NCI-H1105 (cell line): ENCODE measurements around the gene SMYD3.
"Not testable (repeated sequence)": the region's sequence is repeated elsewhere in the genome, so short reads cannot be mapped to it uniquely, and the experiment has no call there.

Experiments used
- DNase-seq: peaks from one replicate; lab custom pipeline; 2025; lab: John Stamatoyannopoulos, UW

SMYD3 gene

DNA sequence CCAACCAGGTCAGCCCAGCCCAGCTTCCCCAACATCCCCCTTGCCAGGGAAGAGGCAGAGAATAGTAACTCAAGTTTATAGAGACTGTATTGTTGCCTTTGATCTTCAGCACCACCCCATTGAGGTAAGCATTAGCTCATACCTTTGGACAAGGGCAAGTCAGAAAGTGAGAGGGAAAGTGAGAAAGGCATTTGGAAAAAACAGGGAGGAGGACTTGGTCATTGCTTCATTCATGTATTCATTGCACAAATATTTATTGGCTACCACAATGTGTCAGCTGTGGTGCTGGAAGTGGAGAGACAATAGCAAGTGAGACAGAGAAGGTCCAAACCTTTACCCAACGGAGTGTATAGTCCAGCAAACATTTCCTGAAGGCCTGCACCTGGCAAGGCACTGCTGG is 791.1 kb downstream of the SMYD3 start:
- no peak for DNase-seq

DNA sequence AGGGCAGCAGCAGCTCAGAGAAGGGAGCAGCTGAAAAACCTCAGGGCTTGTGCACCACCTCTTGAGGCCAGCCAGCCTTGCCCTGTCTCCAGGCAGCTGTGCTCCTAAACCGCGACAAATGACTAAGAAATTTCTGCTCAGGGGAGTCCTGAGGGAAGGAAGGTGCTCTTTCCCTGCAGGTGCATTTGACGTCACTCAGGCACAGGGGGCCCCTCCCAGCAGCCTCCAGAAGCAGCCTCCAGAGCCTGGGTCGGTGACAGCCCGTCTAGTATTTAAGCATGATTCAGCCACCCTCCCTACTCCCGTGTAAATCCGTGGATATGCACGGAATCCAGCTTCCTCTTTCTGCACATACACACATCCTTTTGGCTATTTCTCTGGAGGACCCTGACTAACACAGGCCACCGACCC is 791.8 kb downstream of the SMYD3 start:
- DNase-seq, result no peak

DNA sequence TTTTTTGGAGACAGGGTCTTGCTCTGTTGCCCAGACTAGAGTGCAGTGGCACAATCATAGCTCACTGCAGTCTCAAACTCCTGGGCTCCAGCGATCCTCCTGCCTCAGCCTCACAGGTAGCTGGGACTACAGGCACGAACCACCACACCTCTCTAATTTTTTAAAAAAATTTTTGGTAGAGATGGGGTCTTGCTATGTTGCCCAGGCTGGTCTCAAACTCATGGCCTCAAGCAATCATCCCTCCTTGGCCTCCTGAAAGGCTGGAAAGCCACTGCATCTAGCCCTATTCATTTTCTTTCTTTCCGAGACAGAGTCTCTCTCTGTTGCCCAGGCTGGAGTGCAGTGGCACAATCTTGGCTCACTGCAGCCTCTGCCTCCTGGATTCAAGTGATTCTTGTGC is 793.1 kb downstream of the SMYD3 start:
- not testable (repeated sequence) for DNase-seq

DNA sequence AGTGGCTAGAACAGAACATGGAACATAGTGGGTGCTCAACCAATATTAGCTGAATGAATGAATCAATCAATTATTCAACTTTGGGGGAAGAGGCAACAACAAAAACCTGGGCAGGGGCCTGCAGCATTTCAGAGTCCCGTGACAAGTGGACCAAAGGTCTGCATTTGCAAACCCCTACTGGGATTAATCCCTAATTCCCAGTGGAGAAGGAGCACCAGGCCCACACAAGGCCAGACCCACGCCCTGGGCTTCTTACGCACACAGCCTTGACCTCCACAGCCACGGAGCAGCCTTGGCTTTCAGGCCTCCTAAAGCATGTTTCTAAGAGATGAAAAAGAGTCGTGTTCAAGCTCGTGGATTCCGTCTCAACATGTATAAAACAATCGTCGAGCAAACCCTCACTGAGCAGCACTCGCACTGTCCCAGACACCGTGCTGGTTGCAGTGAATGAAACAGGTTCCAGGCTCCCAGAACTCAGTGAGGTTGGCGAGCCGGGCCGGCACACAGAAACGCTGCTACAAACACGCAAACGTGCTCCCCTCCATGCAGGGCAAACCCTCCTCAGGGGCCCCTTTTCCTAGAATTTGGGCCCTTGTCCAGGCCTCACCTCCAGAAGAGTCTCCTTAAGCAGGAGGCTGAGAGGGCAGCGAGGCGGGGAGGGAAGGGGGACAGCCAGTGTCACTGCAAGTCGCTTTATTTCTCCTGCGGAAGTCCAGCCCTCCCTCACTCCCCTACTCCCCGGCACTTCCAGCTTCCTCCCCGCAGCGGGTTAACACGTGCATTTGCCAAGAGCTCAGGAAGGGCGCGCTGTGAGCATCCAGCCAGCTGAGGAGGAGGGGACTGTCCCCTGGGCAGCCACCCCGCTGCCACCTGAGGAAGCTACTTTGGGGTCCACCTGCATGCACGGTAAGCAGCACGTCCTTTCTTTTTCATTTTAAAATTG is 795.8 kb downstream of the SMYD3 start:
- DNase-seq, result no peak

DNA sequence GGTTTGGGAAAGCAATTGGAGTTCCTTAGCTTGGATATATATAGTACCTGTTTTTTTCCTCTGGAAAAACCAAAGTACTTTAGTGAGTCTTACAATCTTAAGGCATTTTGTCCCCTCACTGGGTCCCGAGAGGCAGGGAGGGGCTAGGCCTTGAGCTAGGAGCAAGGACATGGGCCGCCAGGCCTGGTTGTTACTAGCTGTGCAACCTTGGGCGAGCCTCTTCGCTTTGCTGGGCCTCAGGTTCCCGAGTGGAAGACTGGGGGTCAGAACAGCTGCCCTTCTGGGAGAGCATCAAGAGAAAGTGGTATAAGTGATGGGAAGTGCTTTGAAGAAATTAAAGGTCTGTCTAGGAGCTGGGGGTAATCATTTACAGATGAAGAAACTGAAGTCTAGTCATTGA is 799.1 kb downstream of the SMYD3 start:
- DNase-seq, result no peak

DNA sequence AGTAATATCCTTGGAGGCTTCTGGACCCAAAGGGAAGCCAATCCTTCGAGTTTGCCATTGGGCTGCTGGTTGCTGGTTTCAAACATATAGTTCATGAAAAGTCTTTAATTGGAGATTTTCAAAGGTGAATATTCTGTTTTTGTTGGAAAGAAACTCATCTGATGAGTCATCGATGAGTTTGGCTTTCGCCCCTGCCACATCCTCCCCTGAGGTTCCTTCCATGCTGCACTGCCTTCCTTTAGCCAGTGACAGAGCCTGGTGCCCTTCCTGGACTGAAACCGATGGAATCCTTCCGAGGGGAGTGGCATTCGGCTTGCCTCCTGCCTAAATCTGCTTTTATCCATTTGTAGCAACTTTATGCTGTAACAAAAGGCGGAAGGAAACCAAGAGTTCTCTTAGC is 802.3 kb downstream of the SMYD3 start:
- DNase-seq, result no peak

DNA sequence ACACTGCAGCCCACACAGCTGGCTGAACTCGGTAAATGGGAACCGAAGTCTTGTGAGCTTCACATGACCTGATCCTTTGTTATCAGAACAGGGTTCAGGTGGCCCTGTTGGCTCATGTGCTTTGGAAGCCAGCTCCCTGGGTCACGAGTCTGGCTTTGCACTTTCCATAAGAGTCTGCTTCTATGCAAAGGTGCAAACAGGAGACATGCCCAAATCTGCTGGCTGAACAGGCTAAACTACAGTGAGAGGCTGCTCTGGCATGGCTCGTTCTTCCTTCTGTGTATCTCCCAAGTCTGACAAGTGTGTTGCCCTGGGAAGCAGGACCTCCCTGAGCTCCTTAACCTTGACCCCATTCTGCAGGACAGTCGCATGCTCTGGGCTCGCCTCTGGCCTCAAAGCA is 802.7 kb downstream of the SMYD3 start:
- DNase-seq, result no peak

DNA sequence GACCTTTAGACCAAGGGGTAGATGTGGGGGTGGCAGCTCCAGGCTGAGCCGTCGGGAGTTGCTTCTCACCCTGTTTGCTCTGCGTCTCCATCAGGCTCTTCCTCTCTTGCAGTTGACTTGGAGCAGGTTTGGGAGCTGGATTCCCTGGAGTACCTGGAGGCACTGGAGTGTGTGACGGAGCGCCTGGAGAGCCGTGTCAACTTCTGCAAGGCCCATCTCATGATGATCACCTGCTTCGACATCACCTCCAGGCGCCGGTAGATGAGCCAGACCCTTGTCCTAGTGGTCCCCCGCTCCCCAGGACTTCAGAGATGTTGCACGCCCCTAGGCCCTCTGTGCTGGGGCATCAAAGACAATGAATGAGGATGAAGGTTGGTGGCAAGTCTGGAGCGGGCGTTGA is 804.7 kb downstream of the SMYD3 start:
- DNase-seq, result no peak

DNA sequence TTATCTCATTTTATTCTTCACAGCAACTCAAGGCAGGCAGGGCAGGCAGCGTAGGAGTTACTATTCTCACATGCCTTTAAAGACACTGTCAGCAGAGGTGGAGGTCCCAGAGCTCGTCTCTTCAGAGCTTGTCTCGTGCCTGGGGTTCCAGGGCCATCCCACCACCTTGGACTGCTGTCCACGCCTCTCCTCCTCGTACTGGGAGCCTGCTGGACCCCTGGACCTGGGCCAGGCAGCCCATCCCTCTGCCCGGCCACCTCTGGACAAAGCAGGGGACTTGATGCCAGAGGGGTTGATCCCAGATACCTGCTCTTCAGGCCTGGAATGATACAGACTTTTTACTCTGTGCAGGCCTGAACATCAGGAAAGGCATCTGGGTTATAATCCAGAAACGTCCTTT is 805.4 kb downstream of the SMYD3 start:
- DNase-seq, result no peak

DNA sequence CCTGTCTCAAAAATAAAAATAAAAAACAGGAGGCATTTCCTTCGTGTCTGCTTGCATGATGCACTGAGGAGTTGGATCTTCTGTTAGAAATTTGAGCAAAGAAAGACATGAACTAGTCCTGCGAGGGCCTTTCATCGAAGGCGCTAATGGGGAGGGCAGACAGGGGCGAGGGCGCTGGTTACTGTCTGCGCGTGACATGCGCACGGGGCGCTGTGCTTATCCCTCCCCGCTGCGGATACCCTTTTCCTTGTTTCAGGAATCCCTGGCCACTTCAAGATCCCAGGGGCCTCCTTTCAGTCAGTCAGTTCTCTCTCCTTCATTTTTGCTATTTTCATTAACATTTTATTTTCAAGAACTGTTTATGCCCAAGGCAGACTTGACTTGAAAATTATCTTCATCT is 806.4 kb downstream of the SMYD3 start:
- DNase-seq, result no peak
